PFSK-1 (cell line): ENCODE results near the gene MICU1.

ENCODE experiments used
- POLR2AphosphoS5 ChIP-seq: IDR thresholded peaks from 2 replicates; pipeline ENCODE4 v1.6.1; 2012; ENCODE audit warnings: low read depth, mild to moderate bottlenecking, control low read depth, low read length, moderate library complexity
- TAF1 ChIP-seq: IDR thresholded peaks from 2 replicates; pipeline ENCODE4 v1.6.1; 2012; ENCODE audit warnings: low read length, control low read depth, borderline replicate concordance; ENCODE audit not compliant: insufficient read depth

GRCh38 chr10:72328045-72328828, 297.6 kb downstream of the MICU1 start:
- TF ChIP-seq POLR2AphosphoS5: no peak
- TF ChIP-seq TAF1: no peak
